ENCODE results near the gene CLK4.

GRCh38 chr5:178625679-178626483, 969 bp downstream of the CLK4 start:
- TF ChIP-seq POLR2A (IDR thresholded peaks at IDR 0.05), result no peak
- TF ChIP-seq, protein P1, sequence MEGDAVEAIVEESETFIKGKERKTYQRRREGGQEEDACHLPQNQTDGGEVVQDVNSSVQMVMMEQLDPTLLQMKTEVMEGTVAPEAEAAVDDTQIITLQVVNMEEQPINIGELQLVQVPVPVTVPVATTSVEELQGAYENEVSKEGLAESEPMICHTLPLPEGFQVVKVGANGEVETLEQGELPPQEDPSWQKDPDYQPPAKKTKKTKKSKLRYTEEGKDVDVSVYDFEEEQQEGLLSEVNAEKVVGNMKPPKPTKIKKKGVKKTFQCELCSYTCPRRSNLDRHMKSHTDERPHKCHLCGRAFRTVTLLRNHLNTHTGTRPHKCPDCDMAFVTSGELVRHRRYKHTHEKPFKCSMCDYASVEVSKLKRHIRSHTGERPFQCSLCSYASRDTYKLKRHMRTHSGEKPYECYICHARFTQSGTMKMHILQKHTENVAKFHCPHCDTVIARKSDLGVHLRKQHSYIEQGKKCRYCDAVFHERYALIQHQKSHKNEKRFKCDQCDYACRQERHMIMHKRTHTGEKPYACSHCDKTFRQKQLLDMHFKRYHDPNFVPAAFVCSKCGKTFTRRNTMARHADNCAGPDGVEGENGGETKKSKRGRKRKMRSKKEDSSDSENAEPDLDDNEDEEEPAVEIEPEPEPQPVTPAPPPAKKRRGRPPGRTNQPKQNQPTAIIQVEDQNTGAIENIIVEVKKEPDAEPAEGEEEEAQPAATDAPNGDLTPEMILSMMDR (IDR thresholded peaks at IDR 0.05), result no peak
